ENCODE results near the gene ALG14.

DNA sequence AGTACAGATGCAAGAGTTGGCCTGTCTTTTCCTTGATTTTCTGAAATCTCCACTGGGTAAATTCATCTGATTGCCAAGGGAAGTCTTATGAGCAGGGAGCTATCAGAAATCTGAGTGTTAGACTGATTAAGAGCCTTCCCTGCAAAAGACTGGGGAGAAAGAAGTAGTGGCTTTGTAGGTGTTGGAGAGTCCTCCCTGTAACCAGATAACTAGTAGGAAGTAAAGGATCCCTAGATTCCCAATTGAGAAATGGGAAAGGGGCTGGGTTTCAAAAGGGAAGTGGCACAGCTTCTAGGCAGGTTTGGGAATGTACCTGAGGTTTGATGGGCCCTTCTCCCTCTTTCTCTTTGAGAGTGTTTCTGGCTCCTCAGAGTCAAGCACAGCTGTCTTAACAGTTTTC, 46.5 kb upstream of the ALG14 start:
- TF ChIP-seq, protein P1, sequence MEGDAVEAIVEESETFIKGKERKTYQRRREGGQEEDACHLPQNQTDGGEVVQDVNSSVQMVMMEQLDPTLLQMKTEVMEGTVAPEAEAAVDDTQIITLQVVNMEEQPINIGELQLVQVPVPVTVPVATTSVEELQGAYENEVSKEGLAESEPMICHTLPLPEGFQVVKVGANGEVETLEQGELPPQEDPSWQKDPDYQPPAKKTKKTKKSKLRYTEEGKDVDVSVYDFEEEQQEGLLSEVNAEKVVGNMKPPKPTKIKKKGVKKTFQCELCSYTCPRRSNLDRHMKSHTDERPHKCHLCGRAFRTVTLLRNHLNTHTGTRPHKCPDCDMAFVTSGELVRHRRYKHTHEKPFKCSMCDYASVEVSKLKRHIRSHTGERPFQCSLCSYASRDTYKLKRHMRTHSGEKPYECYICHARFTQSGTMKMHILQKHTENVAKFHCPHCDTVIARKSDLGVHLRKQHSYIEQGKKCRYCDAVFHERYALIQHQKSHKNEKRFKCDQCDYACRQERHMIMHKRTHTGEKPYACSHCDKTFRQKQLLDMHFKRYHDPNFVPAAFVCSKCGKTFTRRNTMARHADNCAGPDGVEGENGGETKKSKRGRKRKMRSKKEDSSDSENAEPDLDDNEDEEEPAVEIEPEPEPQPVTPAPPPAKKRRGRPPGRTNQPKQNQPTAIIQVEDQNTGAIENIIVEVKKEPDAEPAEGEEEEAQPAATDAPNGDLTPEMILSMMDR (conservative IDR thresholded peaks at IDR 0.05; ENCODE audit: low read depth, low read length), result no peak
- no peak for TF ChIP-seq POLR2A (IDR thresholded peaks at IDR 0.05; ENCODE audit: low read depth, low read length)
